ENCODE measurements around the gene KRTAP10-2.
"Not testable (repeated sequence)": the region's sequence is repeated elsewhere in the genome, so short reads cannot be mapped to it uniquely, and the experiment has no call there.

Gene KRTAP10-2

GRCh38 chr21:44583089-44583799, 31.9 kb upstream of the KRTAP10-2 start:
- in situ Hi-C loops (cut with MboI; ENCODE audit: low sequenced_read_pairs), result no loop called here

- in situ Hi-C loops (cut with MboI; ENCODE audit: low sequenced_read_pairs), result no loop called here
Observed at GRCh38 chr21:44582055-44582454, 30.8 kb upstream of the KRTAP10-2 start.

- in situ Hi-C loops (cut with MboI; ENCODE audit: low sequenced_read_pairs), result no loop called here
Observed at GRCh38 chr21:44581158-44581557, 29.9 kb upstream of the KRTAP10-2 start.

GRCh38 chr21:44580231-44580821, 29.0 kb upstream of the KRTAP10-2 start, which contains the start of gene KRTAP10-5:
Gene KRTAP10-5 (minus strand): TSS chr21:44580604. CDS start chr21:44580578, 26 bp downstream.
- in situ Hi-C loops (cut with MboI; ENCODE audit: low sequenced_read_pairs), result not testable (repeated sequence)

GRCh38 chr21:44579833-44580144, 28.5 kb upstream of the KRTAP10-2 start:
- in situ Hi-C loops (cut with MboI; ENCODE audit: low sequenced_read_pairs), result no loop called here

- in situ Hi-C loops (cut with MboI; ENCODE audit: low sequenced_read_pairs), result no loop called here
Observed at GRCh38 chr21:44579056-44579832, 27.9 kb upstream of the KRTAP10-2 start.

GRCh38 chr21:44578371-44579055, 27.2 kb upstream of the KRTAP10-2 start:
- in situ Hi-C loops (cut with MboI; ENCODE audit: low sequenced_read_pairs), result no loop called here

- in situ Hi-C loops (cut with MboI; ENCODE audit: low sequenced_read_pairs), result no loop called here
Observed at GRCh38 chr21:44576025-44576420, 24.7 kb upstream of the KRTAP10-2 start.

- in situ Hi-C loops (cut with MboI; ENCODE audit: low sequenced_read_pairs), result no loop called here
Observed at GRCh38 chr21:44575307-44576024, 24.2 kb upstream of the KRTAP10-2 start.

- in situ Hi-C loops (cut with MboI; ENCODE audit: low sequenced_read_pairs), result no loop called here
Observed at GRCh38 chr21:44574457-44575306, 23.4 kb upstream of the KRTAP10-2 start.

- in situ Hi-C loops (cut with MboI; ENCODE audit: low sequenced_read_pairs), result not testable (repeated sequence)
Observed at GRCh38 chr21:44573630-44574456, 22.5 kb upstream of the KRTAP10-2 start, which contains the start of gene KRTAP10-4. Gene KRTAP10-4 (plus strand): TSS chr21:44573729. CDS start chr21:44573759, 30 bp downstream.

- in situ Hi-C loops (cut with MboI; ENCODE audit: low sequenced_read_pairs), result no loop called here
Observed at GRCh38 chr21:44572959-44573583, 21.8 kb upstream of the KRTAP10-2 start.

- in situ Hi-C loops (cut with MboI; ENCODE audit: low sequenced_read_pairs), result no loop called here
Observed at GRCh38 chr21:44571844-44572782, 20.8 kb upstream of the KRTAP10-2 start.

GRCh38 chr21:44571296-44571695, 20.0 kb upstream of the KRTAP10-2 start:
- in situ Hi-C loops (cut with MboI; ENCODE audit: low sequenced_read_pairs), result no loop called here

- in situ Hi-C loops (cut with MboI; ENCODE audit: low sequenced_read_pairs), result no loop called here
Observed at GRCh38 chr21:44569861-44570517, 18.7 kb upstream of the KRTAP10-2 start.

GRCh38 chr21:44568667-44569556, 17.6 kb upstream of the KRTAP10-2 start:
- in situ Hi-C loops (cut with MboI; ENCODE audit: low sequenced_read_pairs), result no loop called here
